Measurements from ENCODE around the gene ROMO1.

DNA sequence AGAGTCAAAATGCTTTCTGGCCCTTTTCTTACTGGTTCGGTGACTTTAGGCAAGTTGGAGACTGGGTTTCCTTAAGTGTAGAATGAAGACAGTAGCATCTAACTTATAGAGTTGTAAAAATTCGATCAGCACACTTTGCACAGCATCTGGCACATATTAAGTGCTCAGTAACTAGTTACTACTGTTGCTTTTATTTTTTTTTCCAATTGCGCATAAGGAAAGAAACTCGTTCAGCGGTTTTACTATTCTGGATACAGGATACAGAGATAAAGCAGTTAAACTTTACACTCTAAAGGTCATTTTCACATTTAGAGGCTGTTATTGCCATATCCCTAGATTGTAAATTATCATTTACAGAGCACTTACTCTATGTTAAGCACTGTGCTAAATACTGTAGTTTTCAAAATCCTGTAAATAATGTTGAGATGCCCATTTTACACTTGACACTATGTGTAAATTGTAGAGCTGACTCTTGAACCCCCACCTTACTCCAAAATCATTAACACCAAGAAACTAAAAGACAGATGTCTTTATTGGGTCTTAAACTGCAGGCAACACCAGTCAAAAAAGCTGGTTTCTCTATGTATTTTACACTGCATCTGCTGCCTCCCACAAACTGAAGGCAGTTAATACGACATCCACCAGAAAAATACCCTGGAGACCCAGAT, 886 bp downstream of the ROMO1 start:
- TF ChIP-seq, protein P1, sequence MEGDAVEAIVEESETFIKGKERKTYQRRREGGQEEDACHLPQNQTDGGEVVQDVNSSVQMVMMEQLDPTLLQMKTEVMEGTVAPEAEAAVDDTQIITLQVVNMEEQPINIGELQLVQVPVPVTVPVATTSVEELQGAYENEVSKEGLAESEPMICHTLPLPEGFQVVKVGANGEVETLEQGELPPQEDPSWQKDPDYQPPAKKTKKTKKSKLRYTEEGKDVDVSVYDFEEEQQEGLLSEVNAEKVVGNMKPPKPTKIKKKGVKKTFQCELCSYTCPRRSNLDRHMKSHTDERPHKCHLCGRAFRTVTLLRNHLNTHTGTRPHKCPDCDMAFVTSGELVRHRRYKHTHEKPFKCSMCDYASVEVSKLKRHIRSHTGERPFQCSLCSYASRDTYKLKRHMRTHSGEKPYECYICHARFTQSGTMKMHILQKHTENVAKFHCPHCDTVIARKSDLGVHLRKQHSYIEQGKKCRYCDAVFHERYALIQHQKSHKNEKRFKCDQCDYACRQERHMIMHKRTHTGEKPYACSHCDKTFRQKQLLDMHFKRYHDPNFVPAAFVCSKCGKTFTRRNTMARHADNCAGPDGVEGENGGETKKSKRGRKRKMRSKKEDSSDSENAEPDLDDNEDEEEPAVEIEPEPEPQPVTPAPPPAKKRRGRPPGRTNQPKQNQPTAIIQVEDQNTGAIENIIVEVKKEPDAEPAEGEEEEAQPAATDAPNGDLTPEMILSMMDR (IDR thresholded peaks at IDR 0.05) = no peak
- no peak for TF ChIP-seq POLR2A (IDR thresholded peaks at IDR 0.05)
- TF ChIP-seq POLR2AphosphoS5 (IDR thresholded peaks at IDR 0.05) = no peak
- TF ChIP-seq EP300 (IDR thresholded peaks at IDR 0.05) = no peak

Measured in suprapubic skin (tissue), 4 donors.